Fibroblast of lung (primary cell): ENCODE results near the gene XCL2.

ENCODE experiments used
- CTCF ChIP-seq, 2 donors: IDR thresholded peaks in 1 of 2; conservative IDR thresholded peaks in 1 of 2; 1 replicate in 1 of 2; 2 replicates in 1 of 2; pipeline ENCODE4 v1.5.1; 2011 to 2012; ENCODE audit warnings: low read length in 2 of 2, control low read depth in 1 of 2, inconsistent platforms in 1 of 2, low read depth in 1 of 2, mild to moderate bottlenecking in 1 of 2
- EZH2 ChIP-seq: IDR thresholded peaks from 2 replicates; pipeline ENCODE4 v1.5.1; 2012; ENCODE audit warnings: low read length, control low read depth, mild to moderate bottlenecking; ENCODE audit errors: missing control alignments

DNA sequence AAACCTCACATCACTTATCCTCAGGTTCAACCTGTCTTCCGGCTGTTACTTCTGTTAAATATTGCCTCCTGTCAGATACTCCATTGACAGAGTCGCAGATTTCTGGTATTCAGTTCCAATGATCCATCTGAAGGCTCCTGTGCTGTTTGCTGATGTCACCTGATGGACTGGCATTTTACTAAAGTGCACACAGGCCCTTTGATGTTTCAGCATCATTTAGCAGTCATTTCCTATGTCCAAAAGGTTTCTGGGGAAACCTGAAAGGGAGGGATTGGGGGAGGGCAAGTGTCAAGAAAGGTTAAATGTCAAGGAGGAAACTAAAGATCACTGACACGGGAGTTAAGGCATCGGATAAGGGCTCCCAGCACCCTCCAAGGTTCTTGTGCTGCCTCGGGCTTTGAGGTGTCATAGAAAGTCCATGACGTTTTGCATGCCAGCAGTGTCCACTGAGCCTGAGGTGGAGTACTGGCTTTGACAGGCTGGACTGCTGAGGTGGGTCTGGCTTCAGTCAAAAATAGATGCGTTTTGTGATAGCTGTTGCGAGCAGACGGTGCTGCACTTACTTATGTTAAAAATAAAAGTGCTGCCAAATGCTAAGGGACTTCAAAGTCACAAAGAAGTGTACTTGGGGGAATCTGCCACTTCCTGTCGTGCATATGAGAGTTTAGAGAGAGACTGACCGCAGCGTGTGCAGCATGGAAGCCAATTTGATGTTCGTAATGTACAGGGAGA, 30.8 kb downstream of the XCL2 start:
- no peak for TF ChIP-seq CTCF (conservative IDR thresholded peaks at IDR 0.05 in 1 of 2, IDR thresholded peaks at IDR 0.05 in 1 of 2; ENCODE audit: low read depth in 1 of 2, low read length in 2 of 2)
- no peak for TF ChIP-seq EZH2
